GM19463 (cell line): ENCODE data around the gene NABP1.

Source experiments
- ATAC-seq: cut with Tn5 transposase; IDR thresholded peaks from one replicate; pipeline ENCODE4 v1.9.1; 2021; ENCODE audit warnings: mild to moderate bottlenecking, moderate library complexity; ENCODE audit not compliant: unreplicated experiment

Gene NABP1

DNA sequence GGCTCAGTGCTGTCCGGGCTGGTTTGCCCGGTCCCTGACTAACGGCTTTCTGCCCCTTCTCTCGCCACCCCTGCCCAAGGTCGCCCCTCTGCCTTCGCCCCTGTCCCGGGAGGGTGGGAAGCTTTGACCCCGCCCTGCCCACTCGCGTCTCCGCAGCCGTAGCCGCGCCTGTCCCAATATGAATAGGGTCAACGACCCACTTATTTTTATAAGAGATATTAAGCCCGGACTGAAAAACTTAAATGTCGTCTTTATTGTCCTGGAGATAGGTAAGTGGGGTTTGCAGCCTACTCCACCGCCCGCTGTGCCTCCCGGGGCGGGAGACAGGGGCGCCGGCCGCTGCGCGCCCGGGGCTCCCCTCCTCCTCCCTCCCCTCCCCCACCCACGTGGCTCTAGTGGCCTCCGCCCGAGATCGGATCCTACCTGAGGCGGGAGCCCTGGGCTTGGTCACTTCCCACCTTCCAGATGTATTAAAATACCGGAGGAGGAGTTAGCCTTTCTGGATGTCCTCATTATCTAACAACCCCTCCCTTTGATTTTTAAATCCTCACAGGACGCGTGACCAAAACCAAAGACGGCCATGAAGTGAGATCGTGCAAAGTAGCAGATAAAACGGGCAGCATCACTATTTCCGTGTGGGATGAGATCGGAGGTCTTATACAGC lies 633 bp downstream of the NABP1 start:
- ATAC-seq: peak; percentile 5

DNA sequence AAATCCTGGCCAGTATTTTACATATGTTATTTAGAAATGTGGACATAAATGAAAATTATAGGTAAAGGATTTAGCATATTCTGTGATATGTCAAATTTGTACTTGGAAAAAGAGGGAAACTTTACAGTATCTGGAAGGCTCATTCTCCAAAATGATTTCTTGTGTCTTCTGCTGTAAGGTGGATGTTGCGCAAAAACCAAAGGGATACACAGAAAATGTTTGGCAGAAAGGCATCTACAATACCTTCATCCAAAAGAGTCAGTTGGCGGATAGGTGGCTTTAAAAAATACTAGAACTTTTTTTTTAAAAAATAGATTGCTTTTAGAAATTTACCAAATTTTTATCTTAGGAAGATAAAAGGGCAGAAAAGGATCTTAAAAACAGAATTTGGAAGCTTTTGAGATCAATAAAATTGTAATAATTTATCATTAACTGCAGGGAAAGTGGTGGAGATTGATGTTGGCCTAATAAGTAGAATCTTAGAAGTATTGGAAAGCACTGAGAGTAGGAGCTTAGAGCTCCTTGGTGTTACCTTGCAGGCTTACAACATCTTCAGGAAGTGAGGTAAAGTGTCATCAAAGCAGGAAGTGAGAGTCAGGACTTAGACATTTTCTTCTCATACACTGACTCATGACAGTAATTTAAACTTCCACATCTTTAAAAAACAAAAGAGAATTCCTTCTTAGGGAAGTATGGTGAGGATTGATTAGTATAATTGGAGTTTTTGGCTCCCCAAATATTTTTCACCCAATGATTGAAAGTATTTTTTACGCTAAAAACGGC lies 2.1 kb downstream of the NABP1 start:
- ATAC-seq: peak; percentile 20

DNA sequence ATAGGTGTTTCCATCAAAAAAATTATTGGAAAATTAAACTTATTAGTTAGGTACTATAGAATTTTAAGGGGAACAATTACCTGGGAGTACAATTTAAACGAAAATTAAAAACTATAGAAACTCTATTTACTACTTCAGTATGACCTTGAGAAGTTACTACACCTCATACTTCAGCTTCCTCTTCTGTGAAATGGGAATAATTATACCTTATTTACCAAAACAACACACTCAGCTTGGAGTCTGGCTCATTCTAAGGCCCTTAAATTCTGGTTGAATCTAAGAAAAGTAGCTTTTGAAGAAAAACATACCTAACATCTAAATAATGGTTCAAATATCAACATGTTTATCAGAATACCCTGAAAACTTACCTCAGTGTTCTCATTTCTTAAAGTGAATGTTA lies 2.7 kb downstream of the NABP1 start:
- no peak for ATAC-seq

DNA sequence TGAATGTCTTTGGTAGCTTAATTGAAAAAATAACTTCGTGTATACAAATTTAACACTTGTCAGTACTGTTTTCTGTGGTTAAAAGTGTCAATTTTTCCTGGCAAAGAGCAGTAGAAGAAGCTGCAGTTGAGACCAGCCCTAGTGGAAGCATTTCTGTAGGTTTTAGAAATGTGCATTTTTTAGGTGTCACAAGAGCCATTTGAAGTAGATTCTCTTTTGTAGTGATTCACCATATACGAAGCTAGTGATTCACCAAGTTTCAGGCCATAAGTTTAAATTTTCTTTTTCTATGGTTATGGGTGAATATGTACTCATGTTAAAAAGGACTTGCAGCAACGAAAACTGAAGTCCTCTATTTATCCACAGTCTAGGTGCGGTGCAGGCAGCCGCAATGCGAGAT lies 4.2 kb downstream of the NABP1 start:
- ATAC-seq: no peak

DNA sequence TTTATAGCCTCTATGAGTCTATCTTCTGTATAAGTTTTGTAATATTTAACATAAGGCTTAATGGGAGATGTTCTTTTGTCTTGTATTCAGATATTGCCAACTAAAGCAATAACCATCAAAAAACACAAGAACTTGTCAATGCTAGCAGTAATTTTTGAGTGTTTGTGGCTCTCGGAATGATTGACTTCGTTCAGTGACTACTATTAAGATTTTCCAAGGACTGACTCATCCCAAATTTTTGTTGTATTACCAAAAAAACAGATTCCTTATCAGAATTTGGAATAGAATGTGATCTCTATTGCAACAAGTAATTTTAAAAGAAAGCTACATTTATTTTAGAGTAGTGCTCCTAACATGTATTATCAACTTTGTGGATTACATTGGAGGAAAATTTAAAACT lies 8.1 kb downstream of the NABP1 start:
- ATAC-seq: no peak

DNA sequence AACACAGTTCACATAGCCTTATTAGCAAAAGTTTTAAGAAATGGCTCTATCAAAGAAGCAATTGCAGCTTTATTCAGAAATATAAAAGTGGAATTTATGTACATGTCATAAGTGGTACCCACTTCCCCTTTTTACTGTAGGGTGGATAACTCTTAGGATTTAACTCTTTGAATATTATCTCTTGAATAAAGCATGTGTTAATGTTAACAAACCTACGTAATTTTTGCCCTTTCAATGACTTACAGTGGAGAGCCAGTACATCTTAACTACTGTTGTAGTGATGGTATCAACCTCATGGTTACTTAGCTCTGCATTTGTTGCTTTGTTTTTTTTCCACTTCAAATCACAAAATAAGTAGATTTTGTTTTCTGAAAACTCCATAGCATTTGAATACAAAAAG lies 8.8 kb downstream of the NABP1 start:
- ATAC-seq: no peak

DNA sequence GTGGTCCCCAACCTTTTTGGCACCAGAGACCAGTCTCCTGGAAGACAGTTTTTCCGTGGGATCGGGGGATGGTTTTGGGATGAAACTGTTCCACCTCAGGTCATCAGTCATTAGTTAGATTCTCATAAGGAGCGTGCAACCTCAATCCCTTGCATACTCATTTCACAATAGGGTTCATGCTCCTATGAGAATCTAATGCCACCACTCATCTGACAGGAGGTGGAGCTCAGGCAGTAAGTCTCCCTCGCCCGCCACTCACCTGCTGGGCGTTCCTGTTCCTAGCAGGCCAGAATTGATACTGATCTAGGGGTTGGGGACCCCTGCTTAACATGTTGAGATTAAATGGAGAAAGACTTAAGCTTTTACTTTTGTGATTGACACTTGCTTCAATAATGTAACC lies 9.9 kb downstream of the NABP1 start:
- ATAC-seq: no peak

DNA sequence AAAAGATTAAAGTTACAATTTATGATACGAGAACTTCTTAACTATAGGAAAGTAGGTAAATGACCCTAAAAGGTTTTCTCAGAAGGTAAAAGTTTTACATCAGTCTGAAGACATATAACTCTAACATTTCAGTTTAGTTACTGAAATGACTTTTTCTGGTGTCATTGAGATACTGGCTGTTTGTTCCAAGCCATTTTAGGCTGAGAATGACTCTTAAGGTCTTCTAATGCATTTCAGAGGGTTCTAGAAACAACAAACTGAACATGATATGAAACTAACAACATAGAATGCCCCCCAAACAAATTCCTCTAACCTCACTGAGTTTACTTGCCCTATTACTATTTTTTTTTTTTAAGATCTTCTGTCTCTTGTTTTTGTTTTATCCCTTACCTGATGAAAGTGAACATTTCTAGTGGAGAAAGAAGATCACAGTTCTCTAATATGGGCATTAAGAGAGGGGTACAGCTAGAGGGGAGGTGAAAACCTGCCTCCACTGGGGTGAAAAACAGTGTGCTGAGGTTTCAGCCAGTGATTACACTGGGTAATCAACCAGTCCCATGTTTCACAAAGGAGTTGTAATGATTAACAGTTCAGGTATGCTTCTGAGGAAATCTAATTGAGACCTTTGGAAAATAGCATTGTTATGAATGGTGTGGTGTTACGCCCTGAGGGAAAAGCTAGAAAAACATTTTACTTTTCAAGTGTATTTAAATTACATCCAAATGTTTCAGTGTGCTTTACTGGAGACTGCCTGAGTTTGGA lies 11.2 kb downstream of the NABP1 start:
- no peak for ATAC-seq

DNA sequence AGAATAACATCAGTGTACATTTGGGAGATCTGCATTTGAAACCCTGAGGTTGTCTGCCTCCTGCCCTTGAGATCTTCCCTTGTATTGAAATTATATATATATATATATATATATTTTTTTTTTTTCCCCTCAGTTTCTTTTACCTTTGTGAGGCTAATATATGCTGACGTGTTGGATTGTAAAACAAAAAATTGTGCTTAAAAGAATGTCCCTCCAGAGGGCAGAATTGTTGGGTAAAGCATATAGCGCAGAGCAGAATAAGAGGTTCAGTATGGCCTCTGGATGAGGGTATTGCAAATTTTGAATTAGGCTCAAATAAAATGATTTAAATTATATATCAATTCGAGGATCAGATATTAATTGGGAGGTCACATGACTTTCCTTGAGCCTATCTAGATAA lies 12.4 kb downstream of the NABP1 start:
- ATAC-seq: no peak

DNA sequence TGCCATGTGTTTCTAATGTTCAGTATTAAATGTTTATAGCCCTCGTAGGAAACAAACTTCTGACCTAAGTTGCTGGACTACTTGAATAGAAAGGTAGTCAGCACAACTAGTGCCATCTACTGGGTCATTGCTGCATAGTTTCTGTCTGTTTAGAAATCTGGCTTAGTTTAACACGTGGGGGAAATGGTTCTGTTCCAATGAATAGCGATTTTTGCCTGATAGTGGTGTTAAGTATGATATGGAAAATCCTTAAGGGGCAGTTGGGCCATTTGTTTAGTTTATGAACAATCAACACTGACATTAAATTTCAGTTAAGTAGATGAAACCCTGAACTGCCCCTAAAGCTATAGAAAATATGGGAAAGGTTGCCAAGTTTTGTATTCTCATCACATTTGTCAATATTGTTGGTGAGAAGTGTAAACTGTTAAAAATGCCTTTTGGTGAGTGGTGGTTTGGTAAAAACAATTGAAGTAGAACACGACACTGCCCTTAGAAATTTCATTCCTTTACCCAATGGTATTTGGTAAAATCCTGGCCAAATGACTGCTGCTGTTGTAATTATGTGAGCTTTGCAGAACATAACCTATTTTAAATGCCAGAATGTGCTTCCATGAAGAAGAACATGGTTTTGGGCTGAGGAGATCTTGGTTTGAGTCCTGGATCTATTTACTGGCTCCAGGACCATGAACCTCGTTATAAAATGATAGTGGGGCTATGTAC lies 13.2 kb downstream of the NABP1 start:
- peak; percentile 43 for ATAC-seq

DNA sequence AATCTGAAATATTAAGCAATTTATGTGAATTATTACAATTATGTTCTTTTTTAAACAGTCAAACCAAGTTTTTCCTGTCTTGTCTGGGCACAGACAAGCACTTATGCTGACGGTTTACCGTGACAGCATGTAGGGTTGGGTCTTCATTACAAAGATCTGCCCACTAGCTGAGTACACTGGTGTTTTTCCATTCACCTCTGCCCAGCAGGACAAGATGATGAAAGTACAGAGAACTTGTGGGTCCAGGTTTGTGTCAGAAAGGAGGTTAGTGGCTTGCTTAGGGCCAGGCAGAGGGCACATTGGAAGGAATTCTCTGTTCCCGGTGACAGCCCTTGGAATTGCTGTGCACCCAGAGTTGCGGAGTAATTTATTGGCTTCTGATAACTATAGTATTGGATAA lies 14.0 kb downstream of the NABP1 start:
- ATAC-seq: no peak

DNA sequence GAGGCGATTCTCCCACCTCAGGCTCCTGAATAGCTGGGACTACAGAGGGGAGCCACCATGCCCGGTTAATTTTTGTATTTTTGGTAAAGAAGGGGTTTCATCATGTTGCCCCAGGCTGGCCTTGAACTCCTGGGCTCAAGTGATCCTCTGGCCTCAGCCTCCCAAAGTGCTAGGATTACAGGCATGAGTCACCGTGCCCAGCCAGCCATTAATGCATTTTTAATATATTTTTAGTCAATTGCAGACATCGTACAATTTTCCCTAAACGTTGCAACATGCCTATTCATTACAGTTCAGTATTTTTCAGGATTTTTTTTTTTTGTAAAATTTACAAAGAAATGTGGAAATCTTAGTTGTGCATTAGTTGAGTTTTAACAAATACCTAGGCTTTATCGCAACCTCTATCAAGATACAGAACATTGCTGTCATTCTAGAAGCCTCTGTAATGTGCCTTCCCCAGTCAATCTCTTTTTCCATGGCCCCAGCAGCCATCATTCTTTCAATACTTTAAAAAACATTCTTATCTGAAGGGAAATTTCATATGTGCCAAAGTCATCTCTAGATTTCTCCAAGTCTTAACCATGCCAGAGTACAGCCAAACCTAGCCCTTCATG lies 14.7 kb downstream of the NABP1 start:
- no peak for ATAC-seq

DNA sequence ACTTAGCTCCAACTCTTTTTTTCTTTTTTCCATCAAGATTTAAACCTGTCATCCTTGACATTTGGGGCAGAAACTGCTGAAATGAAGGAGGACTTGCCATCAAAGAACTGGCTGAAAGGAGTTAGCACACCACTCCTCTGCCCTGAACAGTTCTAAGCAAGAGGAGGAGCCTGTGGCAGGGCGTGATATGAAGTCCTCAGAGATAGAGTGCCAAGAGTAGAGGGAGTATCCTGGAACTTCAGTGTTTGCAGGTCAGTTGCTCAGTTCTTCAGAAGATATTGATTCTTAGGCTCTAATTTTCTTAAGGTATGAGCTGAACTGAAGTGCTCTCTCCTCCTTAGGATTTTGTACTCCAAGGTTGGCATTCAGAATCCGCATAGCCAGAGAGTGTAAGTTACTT lies 15.2 kb downstream of the NABP1 start:
- ATAC-seq: no peak

DNA sequence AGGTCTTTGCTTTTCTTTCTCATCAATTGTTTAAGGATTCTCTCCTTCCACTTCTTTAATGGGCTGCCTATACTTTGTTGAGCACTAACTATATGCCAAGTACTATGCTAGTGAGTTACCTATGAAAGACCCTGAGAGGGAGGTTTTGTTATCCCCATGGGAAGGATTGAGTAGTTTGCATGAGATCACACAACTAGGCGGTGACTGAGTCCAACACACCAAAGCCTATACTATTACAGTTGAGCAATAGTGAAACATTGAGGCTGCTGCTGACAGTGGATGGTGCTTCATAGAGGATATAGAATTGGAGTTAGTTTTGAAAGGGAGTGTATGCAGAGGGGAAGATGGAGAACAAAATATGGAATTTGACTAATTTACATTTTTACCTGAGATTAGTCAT lies 15.8 kb downstream of the NABP1 start:
- ATAC-seq: peak; percentile 58

DNA sequence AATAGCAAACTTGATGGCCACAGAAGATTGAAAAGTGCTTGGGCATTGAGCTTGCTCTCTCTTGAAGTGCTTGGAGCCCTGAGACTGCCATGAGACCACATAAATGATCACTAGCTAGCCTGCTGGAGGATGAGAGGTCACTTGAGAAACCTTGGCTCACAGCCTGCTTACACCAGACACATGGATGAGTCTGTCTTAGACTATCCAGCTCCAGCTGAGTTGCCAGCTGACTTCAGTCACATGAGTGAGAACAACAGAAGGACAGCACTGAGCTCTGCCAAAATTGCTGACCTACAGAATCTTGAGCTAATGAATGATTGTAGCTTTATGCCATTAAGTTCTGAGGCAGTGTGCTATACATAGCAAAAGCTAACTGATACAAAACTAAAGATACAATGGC lies 18.1 kb downstream of the NABP1 start:
- no peak for ATAC-seq

DNA sequence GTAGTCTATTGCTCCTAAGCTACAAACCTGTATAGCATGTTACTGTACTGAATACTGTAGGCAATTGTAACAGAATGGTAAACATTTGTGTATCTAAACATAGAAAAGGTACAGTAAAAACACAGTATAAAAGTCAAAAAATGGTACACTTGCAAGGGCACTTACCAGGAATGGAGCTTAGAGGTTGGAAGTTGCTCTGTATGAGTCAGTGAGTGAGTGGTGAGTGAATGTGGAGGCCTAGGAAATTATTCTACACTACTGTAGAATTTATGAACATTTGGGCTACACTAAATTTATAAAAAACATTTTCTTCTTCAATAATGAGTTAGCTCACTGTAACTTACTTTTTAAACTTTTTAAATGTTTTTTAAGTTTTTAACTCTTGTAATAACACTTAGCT lies 19.0 kb downstream of the NABP1 start:
- no peak for ATAC-seq

DNA sequence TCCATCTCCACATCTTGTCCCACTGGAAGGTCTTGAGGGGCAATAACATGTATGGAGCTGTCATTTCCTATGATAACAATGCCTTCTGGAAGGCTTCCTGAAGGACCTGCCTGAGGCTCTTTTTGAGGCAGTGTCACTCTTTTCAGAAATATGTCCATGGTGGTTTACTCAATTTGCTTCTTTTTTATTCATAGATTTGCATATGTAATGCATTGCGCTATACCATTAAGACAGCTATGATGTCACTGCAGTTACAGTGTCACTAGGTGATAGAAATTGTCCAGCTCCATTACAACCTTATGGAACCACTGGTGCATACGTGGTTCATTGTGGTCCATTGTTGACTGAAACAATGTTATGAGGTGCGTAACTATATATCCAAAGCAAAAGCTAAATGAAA lies 19.9 kb downstream of the NABP1 start:
- no peak for ATAC-seq

DNA sequence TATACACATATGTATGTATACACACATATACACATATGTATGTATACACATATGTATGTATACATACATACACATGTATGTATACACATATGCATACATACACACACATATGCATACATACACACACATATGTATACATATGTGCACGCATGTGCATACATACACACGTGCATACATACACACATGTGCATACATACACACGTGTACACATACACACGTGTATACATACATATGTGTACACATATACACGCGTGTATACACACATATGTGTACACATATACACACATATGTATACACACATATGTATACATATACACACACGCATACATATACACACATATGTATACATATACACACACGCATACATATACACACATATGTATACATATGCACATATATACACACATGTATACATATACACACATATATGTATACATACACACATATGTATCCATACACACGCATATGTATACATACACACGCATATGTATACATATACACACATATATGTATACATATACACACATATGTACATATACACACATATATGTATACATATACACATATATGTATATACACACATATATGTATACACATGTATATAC lies 21.5 kb downstream of the NABP1 start:
- ATAC-seq: no peak

DNA sequence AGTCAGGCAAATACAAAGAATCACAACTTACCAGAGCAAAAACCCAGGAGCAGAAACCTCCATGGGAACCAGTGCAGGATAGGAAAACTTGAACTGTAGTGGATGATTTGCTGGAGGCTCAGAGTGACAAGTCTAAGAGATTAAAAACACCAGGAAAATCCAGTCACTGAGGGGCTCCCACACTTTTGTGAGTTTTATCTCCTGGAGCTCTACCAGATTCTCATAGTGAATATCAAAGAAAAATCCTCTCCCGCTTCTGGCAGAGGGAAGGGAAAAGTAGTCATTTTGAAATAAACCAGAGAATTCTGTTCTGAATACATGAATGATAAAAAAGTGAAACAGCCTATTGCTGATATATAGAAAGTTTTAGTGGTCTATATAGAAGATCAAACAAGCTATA lies 23.1 kb downstream of the NABP1 start:
- ATAC-seq: no peak

DNA sequence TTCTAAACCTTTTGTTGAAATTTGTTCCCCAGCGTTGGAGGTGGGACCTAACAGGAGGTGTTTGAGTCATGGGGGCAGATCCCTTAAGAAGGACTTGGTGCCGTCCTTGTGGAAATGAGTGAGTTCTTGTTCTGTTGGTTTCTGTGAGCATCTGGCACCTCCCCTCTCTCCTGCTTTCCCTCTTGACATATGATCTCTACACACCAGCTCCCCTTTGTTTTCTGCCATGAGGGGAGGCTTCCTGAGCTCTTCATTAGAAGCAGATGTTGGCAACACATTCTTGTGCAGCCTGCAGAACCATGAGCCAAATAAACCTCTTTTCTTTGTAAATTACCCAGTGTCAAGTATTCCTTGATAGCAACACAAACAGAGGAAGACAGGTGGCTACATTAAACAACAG lies 23.8 kb downstream of the NABP1 start:
- ATAC-seq: no peak
